Measurements from ENCODE around the gene GCGR. TPM values are rescaled to one million over a fixed set of nuclear protein-coding genes. Genes with fewer than 3 reads are reported as not detected.

GCGR gene
- polyA plus RNA-seq, result not detected in 2 replicates

DNA sequence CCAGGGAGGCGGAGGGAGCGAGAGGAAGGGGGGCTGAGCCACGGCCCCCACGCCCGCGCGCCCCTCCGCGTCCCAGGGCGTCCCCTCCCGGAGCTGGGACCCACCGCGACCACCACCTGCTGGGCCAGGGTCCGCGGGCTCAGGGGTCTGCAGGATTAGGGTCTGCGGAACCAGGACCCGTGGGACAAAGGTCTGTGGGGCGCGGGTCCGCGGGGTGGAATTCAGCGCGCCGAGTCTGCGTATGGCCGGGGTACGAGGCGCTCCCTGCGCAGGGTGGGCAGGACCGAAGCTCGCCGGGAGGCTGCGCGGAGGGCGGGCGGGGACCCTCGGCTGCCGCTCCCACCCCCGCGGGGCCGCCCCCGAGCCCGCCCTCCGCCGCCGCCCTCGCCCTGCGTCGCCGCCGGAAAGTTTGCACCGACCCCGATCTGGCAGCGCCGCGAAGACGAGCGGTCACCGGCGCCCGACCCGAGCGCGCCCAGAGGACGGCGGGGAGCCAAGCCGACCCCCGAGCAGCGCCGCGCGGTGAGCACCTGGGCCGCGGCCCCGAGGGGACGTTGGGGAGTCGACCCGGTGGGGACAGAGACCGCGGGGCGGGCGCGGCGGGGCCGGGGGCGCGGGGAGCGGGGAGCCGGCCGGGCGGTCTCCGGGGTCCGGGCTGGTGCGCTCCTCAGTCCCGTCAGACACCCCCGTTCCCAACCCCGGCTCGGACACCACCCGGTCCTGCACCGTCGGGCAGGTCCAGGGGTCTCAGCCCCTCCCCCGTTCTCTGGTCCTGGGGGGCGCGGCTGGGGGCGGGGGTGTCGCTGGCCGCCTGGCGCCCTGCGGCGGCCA is at the start of gene GCGR:
GCGR (plus strand) TSS at position 423 of the 831 bp plus-strand sequence. CDS start 4,869 bp downstream, outside the sequence.

DNA sequence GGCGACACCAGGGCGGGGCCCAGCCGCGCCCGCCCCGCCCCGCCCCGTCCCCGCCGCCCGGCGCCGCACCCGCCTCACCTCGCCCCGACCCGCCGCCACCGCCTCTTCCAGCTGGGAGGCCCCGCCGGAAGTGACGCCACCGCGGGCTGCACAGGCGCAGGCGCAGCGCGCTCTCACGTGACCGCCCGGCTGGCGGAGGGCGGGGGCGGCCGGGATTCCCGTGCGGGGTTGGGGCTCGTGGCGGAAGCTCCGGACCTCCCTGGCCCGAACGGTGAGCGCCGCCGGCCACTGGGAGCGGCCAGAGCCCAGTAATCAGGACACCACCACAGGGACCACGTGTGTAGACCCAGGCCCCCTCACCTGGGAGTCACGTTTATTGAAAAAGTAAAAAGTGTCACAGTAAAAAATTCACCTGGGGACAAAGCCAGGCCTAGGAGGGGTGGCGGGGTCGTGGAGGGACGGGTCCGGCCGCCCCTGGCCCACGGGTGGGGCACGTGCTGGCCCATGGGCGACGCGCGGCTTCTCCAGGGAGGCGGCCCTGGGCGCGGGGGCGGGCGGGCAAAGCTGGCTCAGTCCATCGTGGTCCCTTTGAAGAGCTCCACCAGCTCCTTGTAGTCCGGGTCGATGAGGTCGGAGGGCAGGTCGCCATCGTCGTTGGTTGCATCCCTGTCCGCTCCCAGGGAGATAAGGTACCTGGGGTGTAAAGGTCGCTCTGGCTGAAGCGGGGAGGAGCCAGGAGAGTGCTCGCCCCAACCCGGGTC is 29.4 kb downstream of the GCGR start, which contains the start of gene MCRIP1:
MCRIP1 (minus strand) TSS at position 132 of the 761 bp plus-strand sequence. CDS start 8,785 bp downstream, outside the sequence.

DNA sequence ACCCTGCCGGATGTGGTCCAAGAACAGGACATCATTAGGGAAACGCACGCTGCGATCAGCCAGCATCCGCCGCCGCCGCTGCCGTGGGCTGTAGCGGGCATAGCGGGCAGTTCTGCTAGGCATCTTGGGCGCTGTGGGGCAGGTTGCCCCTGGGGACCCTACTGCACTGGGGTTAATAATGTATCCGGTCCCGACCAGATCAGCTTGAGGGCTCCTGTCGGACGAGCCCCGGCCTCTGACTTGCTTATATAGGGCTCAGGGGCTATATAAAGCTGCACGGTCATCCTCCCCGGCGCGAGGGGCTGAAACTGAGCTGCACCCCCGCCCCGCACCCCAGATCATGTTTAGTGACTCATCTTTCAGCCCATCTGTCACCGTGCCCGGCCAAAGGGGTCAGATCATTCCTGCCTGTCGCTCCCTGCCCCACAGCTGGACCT is 30.9 kb downstream of the GCGR start, which contains the start of gene PPP1R27:
PPP1R27 (minus strand) TSS at position 220 of the 437 bp plus-strand sequence; CDS start at position 123, 97 bp downstream.

DNA sequence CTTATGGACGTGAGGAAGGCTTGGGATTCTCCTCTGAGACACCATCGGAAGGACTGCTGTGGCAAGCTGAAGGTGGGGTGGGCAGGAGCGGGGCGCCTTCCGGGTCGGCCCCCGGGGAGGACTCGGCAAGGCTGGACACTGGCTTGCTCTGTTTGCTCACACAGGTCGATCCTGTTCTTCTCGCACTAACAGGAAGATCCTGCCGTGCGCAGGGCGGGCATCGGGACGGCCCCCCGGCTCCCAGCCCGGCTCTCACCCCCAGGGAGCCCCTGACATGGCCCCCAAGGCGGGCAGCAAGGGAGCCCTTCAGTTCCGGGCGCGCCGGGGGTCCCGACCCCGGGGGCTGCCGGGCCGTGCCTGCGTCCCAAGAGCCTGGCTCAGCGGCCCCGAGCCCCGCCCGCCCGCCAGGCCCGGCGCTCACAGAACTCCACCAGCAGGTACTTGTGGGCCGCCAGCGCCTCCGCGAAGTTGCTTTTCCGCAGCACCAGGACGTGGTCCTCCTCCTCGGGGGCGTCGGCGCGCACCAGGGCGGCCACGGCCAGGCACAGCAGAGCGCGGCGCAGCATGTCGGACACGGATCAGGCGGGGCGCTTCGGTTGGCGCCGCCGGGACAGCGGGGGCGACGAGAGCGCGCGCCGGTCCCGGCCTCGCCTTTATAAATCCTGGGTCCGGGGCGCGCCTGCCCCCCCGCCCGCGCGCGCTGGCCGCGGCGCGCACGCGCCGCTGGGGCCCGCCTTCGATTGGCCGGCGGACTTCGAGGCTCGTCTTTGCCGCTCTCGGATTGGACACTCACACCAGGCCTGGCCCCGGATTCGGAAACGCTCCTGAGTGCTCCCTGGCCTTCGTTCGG is 56.2 kb downstream of the GCGR start, which contains the start of gene P4HB:
P4HB (minus strand) TSS at position 630 of the 850 bp plus-strand sequence; CDS start at position 566, 64 bp downstream.

Other genes with a start within 250 kb of the GCGR start
- gene NPLOC4, start 167.0 kb upstream of the GCGR start, polyA plus RNA-seq, result 3.6 and 4.5 TPM in 2 replicates
- gene TSPAN10, start 167.0 kb upstream of the GCGR start, polyA plus RNA-seq, result 0.94 and 1.5 TPM in 2 replicates
- not detected in 2 replicates for gene PDE6G, start 147.6 kb upstream of the GCGR start, polyA plus RNA-seq
- 5.8 and 21.7 TPM in 2 replicates for gene OXLD1, start 137.5 kb upstream of the GCGR start, polyA plus RNA-seq
- 2.8 and 4.6 TPM in 2 replicates for gene CCDC137, start 137.4 kb upstream of the GCGR start, polyA plus RNA-seq
- gene ARL16, start 120.4 kb upstream of the GCGR start, polyA plus RNA-seq, result 43.8 and 47.4 TPM in 2 replicates
- gene HGS, start 120.1 kb upstream of the GCGR start, polyA plus RNA-seq, result 6.0 and 6.1 TPM in 2 replicates
- gene MRPL12, start 100.8 kb upstream of the GCGR start, polyA plus RNA-seq, result 2.6 and 10.2 TPM in 2 replicates
- gene SLC25A10, start 91.9 kb upstream of the GCGR start, polyA plus RNA-seq, result 0.13 TPM in 1 of 2 replicates, not detected in the other
- 15.2 TPM in 2 replicates for gene MCRIP1, start 29.1 kb downstream of the GCGR start, polyA plus RNA-seq
- gene PPP1R27, start 30.9 kb downstream of the GCGR start, polyA plus RNA-seq, result not detected in 2 replicates
- 16.9 and 26.2 TPM in 2 replicates for gene P4HB, start 56.4 kb downstream of the GCGR start, polyA plus RNA-seq
- gene ARHGDIA, start 67.2 kb downstream of the GCGR start, polyA plus RNA-seq, result 17.8 and 18.9 TPM in 2 replicates
- 2.3 and 3.9 TPM in 2 replicates for gene ALYREF, start 87.4 kb downstream of the GCGR start, polyA plus RNA-seq
- gene ANAPC11, start 87.6 kb downstream of the GCGR start, polyA plus RNA-seq, result 151 and 201 TPM in 2 replicates
- not detected in 2 replicates for gene NPB, start 98.1 kb downstream of the GCGR start, polyA plus RNA-seq
- gene PCYT2, start 107.2 kb downstream of the GCGR start, polyA plus RNA-seq, result 1.5 and 1.6 TPM in 2 replicates
- 2.1 and 2.4 TPM in 2 replicates for gene SIRT7, start 114.0 kb downstream of the GCGR start, polyA plus RNA-seq
- gene MAFG, start 123.6 kb downstream of the GCGR start, polyA plus RNA-seq, result 3.9 and 7.6 TPM in 2 replicates
- 1.6 TPM in 1 of 2 replicates, not detected in the other for gene PYCR1, start 133.2 kb downstream of the GCGR start, polyA plus RNA-seq
- gene MYADML2, start 143.1 kb downstream of the GCGR start, polyA plus RNA-seq, result 0.26 and 0.84 TPM in 2 replicates
- gene NOTUM, start 157.0 kb downstream of the GCGR start, polyA plus RNA-seq, result not detected in 2 replicates
- gene ASPSCR1, start 173.5 kb downstream of the GCGR start, polyA plus RNA-seq, result 1.0 and 6.4 TPM in 2 replicates
- 33.3 and 49.2 TPM in 2 replicates for gene CENPX, start 218.7 kb downstream of the GCGR start, polyA plus RNA-seq
- gene LRRC45, start 219.2 kb downstream of the GCGR start, polyA plus RNA-seq, result not detected in 2 replicates
- gene RAC3, start 227.5 kb downstream of the GCGR start, polyA plus RNA-seq, result not detected in 2 replicates
- 74.0 and 147 TPM in 2 replicates for gene DCXR, start 233.5 kb downstream of the GCGR start, polyA plus RNA-seq
- 1.4 and 2.1 TPM in 2 replicates for gene RFNG, start 247.7 kb downstream of the GCGR start, polyA plus RNA-seq
- 29.3 and 31.1 TPM in 2 replicates for gene GPS1, start 247.7 kb downstream of the GCGR start, polyA plus RNA-seq

Measured in Purkinje cell (primary cell).